Parathyroid adenoma (tissue), 2 donors: Measurements from ENCODE around the gene HMGCS2.

ENCODE experiments used
- H2AFZ ChIP-seq: fragments of 300-600 bp; sonication (generic); one replicate; pipeline ENCODE4 v1.7.0; 2017; ENCODE audit warnings: antibody characterized with exemption, mild to moderate bottlenecking
- H3K27ac ChIP-seq: fragments of 300-600 bp; sonication (generic); one replicate; pipeline ENCODE4 v1.7.0; 2017
- H3K27me3 ChIP-seq: fragments of 300-600 bp; sonication (generic); one replicate; pipeline ENCODE4 v1.7.0; 2017; ENCODE audit warnings: low read length; ENCODE audit not compliant: control insufficient read depth, insufficient read depth
- H3K36me3 ChIP-seq: fragments of 300-600 bp; sonication (generic); one replicate; pipeline ENCODE4 v1.7.0; 2017; ENCODE audit warnings: low read length; ENCODE audit not compliant: control insufficient read depth, insufficient read depth
- H3K4me1 ChIP-seq: fragments of 300-600 bp; sonication (generic); one replicate; pipeline ENCODE4 v1.7.0; 2017; ENCODE audit warnings: control low read depth
- H3K4me2 ChIP-seq: fragments of 300-600 bp; sonication (generic); one replicate; pipeline ENCODE4 v1.7.0; 2017; ENCODE audit warnings: low read length
- H3K4me3 ChIP-seq: fragments of 300-600 bp; sonication (generic); one replicate; pipeline ENCODE4 v1.7.0; 2017; ENCODE audit warnings: low read depth, low read length
- H3K79me2 ChIP-seq: fragments of 300-600 bp; sonication (generic); one replicate; pipeline ENCODE4 v1.7.0; 2017; ENCODE audit warnings: control low read depth
- H3K9ac ChIP-seq: fragments of 300-600 bp; sonication (generic); one replicate; pipeline ENCODE4 v1.7.0; 2017; ENCODE audit warnings: mild to moderate bottlenecking
- H3K9me3 ChIP-seq: fragments of 300-600 bp; sonication (generic); one replicate; pipeline ENCODE4 v1.7.0; 2017; ENCODE audit warnings: low read length; ENCODE audit not compliant: control insufficient read depth
- CTCF ChIP-seq: fragments of 300-600 bp; sonication (generic); IDR thresholded peaks from one replicate; pipeline ENCODE4 v1.7.0; 2017; ENCODE audit warnings: antibody characterized with exemption, mild to moderate bottlenecking
- donor health status: primary hyperparathyroidism.

Gene HMGCS2

GRCh38 chr1:119740896-119741780 lies 27.6 kb downstream of the HMGCS2 start:
- Histone ChIP-seq H3K4me1 (peaks cover 30% of the 10 kb centered on the region), H3K4me2 (no peak overlapping the region), H2AFZ (no peak overlapping the region), H3K9ac (no peak overlapping the region), H3K27me3 (no peaks in the 10 kb centered on the region), H3K9me3 (no peaks in the 10 kb centered on the region), H3K36me3 (no peaks in the 10 kb centered on the region), H3K27ac (no peak overlapping the region), H3K4me3 (no peak overlapping the region), H3K79me2 (no peaks in the 10 kb centered on the region)
- TF ChIP-seq CTCF: no peak

GRCh38 chr1:119740261-119740660 lies 28.4 kb downstream of the HMGCS2 start:
- H3K27ac ChIP-seq: no peak overlapping the region
- no peak overlapping the region for H3K9ac ChIP-seq
- no peaks in the 10 kb centered on the region for H3K9me3 ChIP-seq
- H3K4me1 ChIP-seq: peaks cover 30% of the 10 kb centered on the region
- H3K4me2 ChIP-seq: no peak overlapping the region
- TF ChIP-seq CTCF: no peak
- no peaks in the 10 kb centered on the region for H3K36me3 ChIP-seq
- H3K4me3 ChIP-seq: no peak overlapping the region
- no peaks in the 10 kb centered on the region for H3K27me3 ChIP-seq
- H3K79me2 ChIP-seq: no peaks in the 10 kb centered on the region
- H2AFZ ChIP-seq: no peak overlapping the region

GRCh38 chr1:119739150-119739549 lies 29.6 kb downstream of the HMGCS2 start:
- no peaks in the 10 kb centered on the region for H3K79me2 ChIP-seq
- H3K27me3 ChIP-seq: no peaks in the 10 kb centered on the region
- H3K4me1 ChIP-seq: peaks cover 27% of the 10 kb centered on the region
- no peak overlapping the region for H2AFZ ChIP-seq
- no peak overlapping the region for H3K9ac ChIP-seq
- H3K36me3 ChIP-seq: no peaks in the 10 kb centered on the region
- no peak overlapping the region for H3K27ac ChIP-seq
- no peak for TF ChIP-seq CTCF
- no peak overlapping the region for H3K4me3 ChIP-seq
- H3K4me2 ChIP-seq: no peak overlapping the region
- H3K9me3 ChIP-seq: no peaks in the 10 kb centered on the region

GRCh38 chr1:119738100-119738720 lies 30.5 kb downstream of the HMGCS2 start:
- Histone ChIP-seq H3K79me2 (no peaks in the 10 kb centered on the region), H2AFZ (no peak overlapping the region), H3K27ac (peak overlapping the region; percentile 53), H3K4me3 (no peak overlapping the region), H3K36me3 (no peaks in the 10 kb centered on the region), H3K27me3 (no peaks in the 10 kb centered on the region), H3K4me1 (peaks cover 22% of the 10 kb centered on the region), H3K9me3 (no peaks in the 10 kb centered on the region), H3K9ac (no peak overlapping the region), H3K4me2 (no peak overlapping the region)
- TF ChIP-seq CTCF: no peak
